ENCODE data around the gene KCTD17.

Gene KCTD17, protein sequence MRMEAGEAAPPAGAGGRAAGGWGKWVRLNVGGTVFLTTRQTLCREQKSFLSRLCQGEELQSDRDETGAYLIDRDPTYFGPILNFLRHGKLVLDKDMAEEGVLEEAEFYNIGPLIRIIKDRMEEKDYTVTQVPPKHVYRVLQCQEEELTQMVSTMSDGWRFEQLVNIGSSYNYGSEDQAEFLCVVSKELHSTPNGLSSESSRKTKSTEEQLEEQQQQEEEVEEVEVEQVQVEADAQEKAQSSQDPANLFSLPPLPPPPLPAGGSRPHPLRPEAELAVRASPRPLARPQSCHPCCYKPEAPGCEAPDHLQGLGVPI

DNA sequence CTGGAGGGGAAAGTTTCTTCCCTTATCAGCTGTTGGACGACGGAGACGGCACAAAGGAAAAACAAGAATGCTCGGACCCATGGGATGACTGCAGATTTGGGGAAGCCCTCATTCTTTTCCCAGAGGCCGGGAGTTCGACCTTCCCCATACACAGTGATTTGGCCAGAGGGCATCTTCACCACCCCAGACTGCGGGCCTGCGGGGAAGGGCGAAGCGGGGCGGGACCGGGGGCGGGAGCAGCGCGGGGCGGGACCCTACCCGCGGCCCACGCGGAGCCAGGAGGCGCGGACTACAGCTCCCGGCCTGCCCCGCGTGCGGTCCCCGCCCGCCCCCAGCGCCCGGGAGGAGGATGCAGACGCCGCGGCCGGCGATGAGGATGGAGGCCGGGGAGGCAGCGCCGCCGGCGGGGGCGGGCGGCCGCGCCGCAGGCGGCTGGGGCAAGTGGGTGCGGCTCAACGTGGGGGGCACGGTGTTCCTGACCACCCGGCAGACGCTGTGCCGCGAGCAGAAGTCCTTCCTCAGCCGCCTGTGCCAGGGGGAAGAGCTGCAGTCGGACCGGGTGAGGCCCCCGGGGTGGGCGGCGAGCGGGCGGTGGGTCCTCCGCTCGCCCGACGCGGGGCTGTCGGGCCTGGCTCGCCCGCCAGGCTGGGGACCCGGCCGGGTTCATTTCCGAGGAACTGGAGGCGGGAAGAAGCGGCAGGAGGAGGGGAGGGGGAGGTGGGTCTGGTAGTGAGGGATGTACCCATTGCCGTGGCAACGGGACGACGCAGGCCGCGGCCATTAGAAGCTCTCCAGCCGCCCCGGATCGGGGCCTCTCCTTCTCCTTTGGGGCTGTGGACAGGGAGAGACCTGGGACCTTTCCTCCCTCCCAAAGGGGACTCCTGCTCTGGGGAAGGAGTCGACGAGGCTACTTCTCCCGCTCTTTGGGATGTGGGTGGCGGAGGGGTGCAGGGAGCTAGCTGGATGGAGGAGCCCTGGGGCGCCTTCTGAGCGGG is at the start of gene KCTD17:
Gene KCTD17 (plus strand): TSS at position 352 of the 995 bp plus-strand sequence. CDS start 19 bp downstream, at position 371.
- peak; percentile 36 to 50 for DNase-seq (ENCODE audit: low read depth in 2 of 2, low spot score in 1 of 2)

DNA sequence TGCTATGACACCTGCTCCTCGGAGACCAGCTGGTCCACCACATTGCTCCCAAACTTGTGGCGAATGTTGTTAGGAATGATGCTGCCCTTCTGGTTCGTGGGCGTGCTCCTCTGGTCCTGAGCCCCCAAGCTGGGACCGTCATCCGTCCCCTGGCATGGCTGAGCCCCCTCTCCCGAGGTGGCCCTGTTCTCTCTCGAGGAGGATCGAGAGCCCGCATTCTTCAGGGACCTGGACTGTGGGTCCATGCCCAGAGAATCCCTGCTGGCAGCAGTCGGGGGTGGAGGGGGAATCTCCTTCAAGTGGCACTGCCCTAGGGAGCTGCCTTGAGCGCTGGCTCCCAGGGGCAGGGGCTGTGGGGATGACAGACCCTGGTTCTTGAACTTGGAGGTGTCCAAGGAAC is 49.7 kb upstream of the KCTD17 start:
- no peak for DNase-seq (ENCODE audit: low read depth in 2 of 2, low spot score in 1 of 2)

DNA sequence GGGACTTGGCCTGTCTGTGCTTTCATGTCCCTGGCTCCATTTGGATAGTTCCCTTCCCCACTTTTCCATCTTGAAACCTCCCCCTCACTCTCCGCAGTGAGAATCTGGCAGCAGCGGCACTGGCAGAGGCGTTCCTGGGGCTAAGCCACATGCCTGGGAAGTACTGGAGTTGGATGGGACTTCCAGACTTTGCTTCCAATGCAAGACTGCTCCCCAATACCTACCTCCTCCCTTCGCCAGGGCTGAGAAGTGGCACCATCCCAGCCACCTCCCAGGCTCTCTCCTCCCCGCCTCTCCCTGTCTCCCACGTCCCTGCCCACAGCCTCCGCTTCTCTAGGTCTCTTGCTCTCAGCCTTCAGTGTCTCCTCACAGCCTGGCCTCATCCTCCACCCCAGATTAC is 48.9 kb upstream of the KCTD17 start:
- no peak for DNase-seq (ENCODE audit: low read depth in 2 of 2, low spot score in 1 of 2)

DNA sequence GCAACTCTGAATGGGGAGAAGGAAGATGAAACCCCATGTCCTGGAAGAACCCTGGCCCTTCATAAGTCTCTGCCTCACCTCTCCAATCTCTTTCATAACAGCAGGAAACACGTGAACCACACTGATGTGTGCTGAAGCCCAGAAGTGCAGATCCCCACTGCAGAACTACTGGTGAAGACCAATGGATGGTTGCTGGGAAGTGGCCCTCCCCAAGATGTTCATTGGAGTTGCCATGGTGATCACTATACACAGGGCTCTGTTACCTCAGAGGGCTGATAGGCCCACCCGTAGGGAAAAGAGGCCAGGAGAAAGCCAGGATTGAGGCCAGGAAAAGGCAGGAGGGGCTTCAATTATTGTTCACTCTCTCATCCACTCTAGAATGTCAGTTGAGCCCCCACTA is 43.9 kb upstream of the KCTD17 start:
- no peak for DNase-seq (ENCODE audit: low read depth in 2 of 2, low spot score in 1 of 2)

DNA sequence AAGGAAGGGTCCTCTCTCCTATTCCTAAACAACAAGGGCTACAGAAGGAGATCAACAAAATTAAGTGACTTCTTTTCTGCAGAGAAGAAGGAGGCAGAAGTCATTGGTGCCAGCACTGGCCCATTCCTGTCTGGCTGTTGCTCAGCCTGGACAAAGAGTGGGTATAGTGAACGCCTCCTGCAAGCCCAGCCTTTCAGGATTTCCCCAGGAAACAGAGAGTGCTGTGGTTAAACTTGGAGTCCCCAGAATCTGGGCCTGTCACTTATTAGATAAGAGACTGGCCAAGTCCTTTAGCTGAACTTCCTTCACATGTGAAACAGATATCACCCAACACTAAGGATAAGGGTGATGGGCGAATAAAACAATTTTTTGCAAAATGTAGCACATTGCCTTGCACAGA is 43.2 kb upstream of the KCTD17 start:
- no peak for DNase-seq (ENCODE audit: low read depth in 2 of 2, low spot score in 1 of 2)

DNA sequence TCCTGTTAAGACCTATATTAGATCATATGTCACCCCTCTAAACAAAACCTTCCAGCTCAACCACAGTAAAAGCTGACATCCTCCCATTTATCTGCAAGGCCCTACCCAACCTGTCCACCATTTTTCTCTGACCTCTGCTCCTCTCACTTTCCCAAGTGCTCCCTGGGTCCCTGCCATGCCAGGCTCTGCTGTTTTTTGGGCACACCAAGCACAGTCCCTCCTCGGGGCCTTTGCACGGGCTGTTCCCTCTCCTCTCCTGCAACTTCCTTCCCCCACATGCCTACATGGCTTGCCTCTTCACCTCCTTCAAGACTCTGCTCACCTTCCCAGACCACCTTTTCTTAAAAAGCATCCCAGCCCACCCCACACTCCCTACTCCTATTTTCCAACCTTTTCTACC is 42.1 kb upstream of the KCTD17 start:
- DNase-seq (ENCODE audit: low read depth in 2 of 2, low spot score in 1 of 2) = no peak

DNA sequence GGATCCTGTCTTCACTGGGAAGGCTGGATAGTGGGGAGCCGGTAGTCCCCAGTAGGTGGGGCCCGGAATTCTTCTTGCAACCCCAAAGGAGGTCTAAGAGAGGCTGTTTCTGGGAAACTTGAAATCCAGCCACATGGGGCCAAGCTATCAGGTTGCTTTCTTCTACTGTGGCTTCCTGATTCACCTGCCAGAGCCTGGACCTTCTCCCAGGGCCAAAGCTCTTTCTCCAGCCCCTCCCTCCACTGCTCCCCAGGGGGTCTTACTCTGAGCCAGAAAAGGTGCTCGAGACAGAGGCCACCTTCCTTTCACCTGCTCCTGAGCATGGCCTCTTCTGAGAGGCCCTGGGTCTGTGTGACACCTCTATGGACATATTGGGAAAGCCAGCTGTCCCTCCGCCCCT is 41.4 kb upstream of the KCTD17 start:
- DNase-seq (ENCODE audit: low read depth in 2 of 2, low spot score in 1 of 2) = no peak

DNA sequence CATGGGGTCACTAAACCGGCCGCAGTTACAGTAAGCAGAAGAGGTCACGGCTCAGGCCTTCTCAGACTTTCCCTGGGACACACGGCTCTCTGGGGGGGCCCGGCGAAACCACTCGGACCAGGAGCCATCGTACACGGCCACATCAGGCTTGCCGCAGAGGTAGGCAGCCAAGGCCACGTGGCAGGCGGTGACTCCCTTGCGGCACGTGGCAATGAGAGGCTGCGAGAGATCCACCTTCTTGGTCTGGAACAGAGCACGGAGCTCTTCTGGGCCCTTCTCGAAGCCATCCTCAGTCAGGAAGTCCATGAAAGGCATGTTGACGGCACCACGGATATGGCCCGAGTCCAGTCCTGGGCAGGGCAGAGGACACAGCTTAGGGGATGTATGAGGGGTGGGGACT is 40.6 kb upstream of the KCTD17 start:
- DNase-seq (ENCODE audit: low read depth in 2 of 2, low spot score in 1 of 2) = no peak

DNA sequence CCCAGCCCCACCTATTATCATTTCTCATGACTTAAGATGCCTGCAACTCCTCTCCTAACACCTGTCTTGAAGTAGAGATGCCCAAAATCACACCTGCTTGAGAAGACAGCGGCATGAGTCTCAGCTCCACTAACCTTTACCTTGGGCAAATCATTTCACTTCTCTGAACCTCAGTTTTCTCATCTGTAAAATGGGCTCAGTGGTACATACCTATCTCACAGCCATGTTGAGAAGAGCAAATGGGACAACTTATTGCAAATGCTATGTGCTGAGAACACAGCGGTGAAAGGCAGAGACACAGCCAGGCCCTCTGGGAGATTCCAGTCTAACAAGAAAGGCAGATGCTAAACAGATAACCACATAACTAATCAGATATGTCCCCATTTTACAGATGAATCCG is 40.1 kb upstream of the KCTD17 start:
- no peak for DNase-seq (ENCODE audit: low read depth in 2 of 2, low spot score in 1 of 2)

DNA sequence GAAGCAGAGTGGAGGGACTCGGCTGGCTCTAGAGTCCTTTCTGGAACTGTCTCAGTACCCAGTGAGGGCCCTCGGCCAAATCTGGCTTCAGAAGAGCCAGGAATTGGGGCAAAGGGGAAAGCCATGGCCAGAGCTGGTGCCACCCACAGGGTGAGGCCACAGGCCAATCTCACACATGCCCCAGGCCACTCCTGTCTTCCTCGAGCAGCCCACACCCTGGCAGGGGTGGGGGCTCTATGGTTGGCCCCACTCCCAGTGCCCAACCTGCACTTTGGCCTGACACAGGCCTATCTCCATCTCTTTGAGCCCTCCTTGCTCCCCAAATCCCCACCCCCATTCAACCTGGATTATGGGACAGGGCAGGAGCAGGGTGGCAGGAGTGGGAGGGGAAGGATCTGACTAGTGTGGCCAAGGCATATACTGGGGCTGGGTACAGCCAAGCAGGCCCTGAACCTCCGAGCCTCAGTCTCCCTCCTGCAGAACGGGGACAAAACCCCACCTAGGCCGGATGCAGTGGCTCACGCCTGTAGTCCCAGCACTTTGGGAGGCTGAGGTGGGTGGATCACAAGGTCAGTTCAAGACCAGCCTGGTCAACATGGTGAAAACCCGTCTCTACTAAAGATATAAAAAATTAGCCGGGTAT is 39.2 kb upstream of the KCTD17 start:
- DNase-seq (ENCODE audit: low read depth in 2 of 2, low spot score in 1 of 2) = no peak

DNA sequence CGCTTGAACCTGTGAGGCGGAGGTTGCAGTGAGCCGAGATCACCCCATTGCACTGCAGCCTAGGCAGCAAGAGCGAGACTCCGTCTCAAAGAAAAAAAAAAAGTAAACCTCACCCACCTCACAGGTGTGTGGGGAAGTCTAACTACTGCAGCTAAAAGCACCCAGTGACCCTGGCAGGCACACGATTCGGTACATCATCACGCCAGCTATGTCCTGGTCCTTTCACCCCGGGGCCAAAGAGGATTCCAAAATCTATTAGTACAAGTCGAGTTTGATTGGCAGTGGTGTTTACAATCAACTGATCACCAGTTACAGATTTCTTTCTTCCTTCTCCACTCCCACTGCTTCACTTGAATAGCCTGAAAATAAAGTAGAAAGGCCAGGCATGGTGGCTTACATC is 38.6 kb upstream of the KCTD17 start:
- no peak for DNase-seq (ENCODE audit: low read depth in 2 of 2, low spot score in 1 of 2)

DNA sequence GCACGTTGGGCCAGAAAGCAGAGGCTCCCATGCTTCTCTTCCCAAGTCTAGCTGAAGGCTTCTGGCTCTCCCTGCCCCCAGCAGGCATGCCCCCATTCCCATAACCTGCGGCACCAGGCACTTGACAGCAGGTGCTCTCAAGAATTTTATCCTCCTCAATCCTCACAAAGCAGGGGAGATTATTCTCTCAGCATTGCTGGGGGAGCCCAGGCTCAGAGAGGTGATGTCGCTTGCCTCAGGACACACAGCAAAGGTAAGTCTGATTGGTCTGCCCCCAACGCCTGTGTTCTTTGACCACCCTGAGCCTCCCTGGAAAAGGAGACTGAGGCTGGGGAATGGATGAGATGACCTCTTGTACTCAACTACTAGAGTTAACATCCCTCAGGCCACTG is 37.1 kb upstream of the KCTD17 start:
- no peak for DNase-seq (ENCODE audit: low read depth in 2 of 2, low spot score in 1 of 2)

DNA sequence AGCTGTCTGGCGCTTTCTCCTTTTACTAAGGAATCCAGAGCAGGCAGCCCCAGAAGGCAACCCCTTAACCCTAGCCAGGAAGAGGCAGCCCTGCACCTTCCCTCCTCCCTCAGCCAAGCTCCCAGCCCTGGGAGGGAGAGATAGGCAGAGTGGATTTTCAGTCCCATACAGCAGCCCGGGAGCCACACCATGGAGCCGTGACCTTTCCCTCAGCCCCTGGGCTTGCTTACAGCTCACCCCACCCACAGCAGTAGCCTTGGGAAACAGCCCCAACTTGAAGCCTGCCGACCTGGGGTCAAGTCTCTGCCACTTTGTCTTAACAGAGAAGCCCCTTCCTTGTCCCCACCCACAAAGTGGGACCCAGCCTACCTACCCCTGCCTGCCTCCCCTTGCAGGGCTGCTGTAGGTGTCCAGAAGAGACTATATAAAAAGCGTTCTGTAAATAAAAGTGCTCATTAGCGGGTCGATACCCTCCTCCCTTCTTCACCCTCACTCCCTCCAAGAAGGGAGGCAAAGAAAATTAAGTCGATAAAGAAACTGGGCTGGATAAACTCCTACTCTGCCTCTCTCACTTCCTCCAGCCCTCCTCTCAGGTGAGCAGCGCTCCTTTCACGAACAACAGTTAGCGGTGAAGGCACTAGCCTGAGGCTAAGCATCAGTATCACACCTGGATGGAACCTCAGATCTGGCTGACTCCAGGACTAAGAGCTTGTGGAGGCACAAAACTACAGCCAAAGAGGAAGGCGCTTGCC is 36.5 kb upstream of the KCTD17 start:
- no peak for DNase-seq (ENCODE audit: low read depth in 2 of 2, low spot score in 1 of 2)

DNA sequence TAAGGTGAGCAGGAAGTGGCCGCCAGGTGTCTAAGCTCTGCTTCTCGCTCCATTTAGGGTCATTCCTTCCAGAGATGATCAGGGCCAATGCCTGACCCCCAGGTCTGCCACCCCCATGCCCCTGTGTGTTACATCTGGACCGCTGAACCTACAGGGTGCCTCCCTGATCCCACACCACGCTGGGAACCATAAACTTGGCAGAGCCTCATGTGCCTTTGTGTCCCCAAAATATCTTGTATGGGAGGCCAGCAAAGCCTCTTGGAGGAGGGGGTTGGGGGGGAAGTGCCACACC is 36.0 kb upstream of the KCTD17 start:
- no peak for DNase-seq (ENCODE audit: low read depth in 2 of 2, low spot score in 1 of 2)

DNA sequence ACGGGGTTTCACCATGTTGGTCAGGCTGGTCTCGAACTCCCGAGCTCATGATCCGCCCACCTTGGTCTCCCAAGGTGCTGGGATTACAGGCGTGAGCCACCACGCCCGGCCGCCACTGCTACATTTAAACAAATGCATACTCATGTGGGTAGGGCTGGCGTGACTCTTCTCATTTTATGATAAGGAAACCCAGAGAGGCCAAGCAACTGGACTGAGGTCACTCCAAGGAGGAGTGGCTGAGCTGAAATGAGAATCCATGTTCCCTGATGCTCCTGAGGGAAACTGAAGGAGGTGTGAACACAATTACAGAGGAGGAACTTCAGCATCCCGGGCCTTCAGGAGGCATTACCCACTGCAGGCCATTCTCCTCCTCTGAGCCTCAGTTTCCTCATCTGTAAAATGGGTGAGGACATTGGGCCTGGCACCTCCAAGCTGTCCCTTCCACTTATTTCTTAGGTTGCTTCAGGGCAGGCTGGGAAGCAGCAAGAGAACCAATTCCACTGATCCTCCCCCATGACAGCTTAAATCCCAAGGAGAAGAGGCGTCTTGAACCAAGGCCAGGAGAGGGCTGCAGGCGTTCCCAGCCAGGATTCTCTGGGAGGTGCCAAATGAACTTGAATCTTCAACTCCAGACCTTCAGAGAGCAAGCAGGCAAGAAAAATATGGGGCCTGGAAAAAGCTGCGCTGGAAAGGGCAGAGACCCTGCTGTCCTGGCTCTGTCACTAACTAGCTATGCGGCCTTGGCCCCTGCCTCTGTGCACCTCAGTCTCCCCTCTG is 35.2 kb upstream of the KCTD17 start:
- no peak for DNase-seq (ENCODE audit: low read depth in 2 of 2, low spot score in 1 of 2)

DNA sequence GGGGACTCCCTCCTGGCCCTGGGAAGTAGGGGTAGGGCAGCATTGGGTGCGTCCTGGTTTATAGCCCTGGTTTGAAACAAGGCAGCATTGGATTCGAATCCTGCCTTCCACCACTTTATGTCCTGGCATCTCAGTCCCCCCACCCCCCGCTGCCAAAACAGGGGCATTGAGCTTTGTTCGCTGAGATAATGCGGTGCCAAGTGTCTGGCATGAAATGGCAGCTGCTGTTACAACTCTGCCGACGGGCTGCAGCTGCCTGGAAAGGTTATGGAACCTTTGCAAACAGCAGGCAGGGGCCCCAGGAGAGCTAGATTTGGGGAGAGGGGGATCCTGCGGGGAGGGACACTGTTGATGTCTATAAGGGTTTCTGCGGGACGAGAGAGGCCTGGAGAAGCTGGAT is 34.2 kb upstream of the KCTD17 start:
- DNase-seq (ENCODE audit: low read depth in 2 of 2, low spot score in 1 of 2) = no peak

DNA sequence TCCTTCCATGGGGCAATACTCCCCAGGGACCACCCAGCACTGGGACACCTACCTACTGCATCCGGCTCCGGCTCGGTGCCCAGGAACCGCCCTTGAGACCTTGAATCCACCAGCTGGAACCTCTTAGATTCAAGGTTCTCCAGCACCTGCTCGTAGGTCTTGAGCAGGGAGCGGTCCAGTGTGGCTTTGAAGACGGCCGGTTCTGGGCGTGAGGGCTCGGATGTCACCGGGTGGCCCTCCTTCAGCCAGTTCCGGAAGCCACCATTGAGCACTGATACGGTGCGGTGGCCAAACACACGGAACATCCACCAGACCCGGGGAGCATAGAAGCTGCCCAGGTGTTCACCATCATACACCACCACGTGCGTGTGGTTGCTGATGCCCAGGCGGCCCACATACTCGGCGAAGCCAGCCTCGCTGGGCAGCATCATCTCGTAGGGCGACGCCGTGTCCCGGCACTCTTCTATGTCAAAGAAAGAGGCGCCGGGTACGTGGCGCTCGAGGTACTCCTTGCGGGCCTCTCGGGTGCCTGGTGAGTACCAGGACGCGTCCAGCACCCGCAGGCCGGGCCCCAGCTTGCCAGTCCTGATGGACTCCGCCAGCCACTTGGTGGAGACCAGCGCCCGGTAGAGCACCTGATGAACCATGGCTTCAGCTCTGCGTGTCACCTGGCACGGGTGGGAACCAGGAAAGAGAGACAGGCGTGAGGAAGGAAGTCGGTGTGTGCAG is 33.3 kb upstream of the KCTD17 start:
- DNase-seq (ENCODE audit: low read depth in 2 of 2, low spot score in 1 of 2) = no peak

DNA sequence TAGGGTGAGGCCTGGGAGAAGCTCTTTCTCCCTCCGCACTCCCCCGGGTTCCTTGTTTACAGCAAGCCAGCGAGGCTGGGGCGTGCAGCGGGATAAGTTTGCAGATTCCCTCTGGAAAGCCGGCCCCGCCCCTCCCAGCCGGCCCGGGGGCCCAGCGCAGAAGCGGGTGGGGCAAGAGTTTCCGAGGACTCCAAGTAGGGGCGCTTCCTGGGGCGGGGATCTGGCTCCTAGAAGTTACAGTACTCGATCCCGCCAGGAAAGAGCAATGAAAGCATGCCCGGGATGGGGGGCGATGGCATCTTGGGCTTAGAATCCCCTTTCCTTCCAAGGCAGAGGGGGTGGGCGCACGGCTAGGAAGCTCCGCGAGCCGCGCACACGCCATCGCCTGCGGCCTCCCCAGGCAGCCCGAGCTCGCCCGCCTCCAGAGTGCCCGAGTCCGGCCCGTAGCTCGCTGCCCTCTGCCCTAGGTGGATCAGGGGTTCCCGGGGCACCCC is 32.7 kb upstream of the KCTD17 start:
- DNase-seq (ENCODE audit: low read depth in 2 of 2, low spot score in 1 of 2) = no peak

DNA sequence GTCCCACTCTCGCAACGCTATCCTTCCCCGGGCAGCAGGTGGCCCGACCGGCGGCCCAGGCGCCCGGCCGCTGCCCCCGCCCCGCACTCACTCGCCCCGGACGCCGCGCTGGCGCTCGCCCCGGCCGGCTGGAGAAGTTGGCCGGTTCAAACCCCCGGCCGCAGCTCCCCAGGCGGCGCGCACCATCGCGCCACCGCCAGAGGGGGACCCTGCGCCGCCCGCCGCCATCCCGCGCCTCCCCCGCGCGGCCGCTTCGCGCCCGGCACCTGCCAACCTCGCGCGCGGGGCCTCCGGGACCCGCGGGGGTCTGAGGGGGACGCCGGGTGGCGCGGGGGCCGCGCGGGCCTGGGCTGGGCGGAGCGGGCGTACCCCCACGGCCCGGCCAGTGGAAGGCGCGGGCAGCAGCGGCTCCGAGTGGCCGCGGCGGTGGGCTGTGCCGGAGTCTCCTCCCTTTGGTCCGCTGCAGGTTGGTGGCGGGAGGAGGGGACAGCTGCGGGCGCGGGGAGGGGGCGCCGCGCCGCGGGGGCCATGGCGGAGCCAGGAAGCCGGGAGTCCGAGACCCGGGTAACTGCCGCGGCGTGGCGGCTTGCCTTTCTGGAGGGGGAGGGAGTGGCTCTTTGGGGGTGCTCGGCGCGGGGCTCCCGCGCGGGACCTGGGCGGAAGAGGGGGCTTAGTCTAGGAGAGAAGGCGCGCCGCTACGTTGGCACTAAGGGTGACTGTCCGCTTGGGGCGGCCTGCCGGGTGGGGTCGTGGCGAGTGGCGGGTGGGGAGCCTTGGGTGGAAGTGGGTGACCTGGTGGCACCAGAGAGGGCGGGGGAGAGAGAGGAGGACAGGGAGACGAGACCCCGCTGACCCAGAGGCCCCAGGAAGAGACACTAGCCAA is 32.0 kb upstream of the KCTD17 start, which contains the start of the genes MPST and TST:
Gene MPST (plus strand): TSS at position 434 of the 883 bp plus-strand sequence. CDS start 95 bp downstream, at position 529.
Gene TST (minus strand): TSS at position 139 of the 883 bp plus-strand sequence. CDS start 715 bp downstream, outside the sequence.
- DNase-seq (ENCODE audit: low read depth in 2 of 2, low spot score in 1 of 2) = no peak
